ENCODE data around the gene GRK6. TPM values are rescaled to one million over a fixed set of nuclear protein-coding genes. Genes with fewer than 3 reads are reported as not detected.

The GRK6 gene
- total and polyA plus RNA-seq, 9 of the 15 experiments (the other 6 are each of a cell fraction or from before 2014, with no cell fraction given) = 0.63 to 122 (median 44.5) TPM

DNA sequence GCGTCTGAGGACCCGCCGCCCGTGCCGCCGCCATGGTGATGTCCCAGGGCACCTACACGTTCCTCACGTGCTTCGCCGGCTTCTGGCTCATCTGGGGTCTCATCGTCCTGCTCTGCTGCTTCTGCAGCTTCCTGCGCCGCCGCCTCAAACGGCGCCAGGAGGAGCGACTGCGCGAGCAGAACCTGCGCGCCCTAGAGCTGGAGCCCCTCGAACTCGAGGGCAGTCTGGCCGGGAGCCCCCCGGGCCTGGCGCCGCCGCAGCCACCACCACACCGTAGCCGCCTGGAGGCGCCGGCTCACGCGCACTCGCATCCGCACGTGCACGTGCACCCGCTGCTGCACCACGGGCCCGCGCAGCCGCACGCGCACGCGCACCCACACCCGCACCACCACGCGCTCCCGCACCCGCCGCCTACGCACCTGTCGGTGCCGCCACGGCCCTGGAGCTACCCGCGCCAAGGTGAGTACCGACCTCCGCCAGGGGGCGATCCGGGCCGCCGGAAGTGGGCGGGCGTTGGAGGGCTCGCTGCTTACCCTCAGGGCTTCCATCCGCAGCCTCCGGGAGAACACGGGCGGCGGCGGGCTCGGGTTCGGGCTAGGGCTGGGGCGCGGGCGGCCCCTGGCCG is 28.7 kb downstream of the GRK6 start (continued):
- TF ChIP-seq, protein P1, sequence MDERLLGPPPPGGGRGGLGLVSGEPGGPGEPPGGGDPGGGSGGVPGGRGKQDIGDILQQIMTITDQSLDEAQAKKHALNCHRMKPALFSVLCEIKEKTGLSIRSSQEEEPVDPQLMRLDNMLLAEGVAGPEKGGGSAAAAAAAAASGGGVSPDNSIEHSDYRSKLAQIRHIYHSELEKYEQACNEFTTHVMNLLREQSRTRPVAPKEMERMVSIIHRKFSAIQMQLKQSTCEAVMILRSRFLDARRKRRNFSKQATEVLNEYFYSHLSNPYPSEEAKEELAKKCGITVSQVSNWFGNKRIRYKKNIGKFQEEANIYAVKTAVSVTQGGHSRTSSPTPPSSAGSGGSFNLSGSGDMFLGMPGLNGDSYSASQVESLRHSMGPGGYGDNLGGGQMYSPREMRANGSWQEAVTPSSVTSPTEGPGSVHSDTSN (CRISPR knock-in tag; IDR thresholded peaks at IDR 0.05; ENCODE audit: low read depth) = no peak
- TF ChIP-seq, protein P1 (tag; conservative IDR thresholded peaks at IDR 0.05; ENCODE audit: low read depth) = no peak
- no peak for TF ChIP-seq ZC3H8 (IDR thresholded peaks at IDR 0.05)
- TF ChIP-seq, protein P2, sequence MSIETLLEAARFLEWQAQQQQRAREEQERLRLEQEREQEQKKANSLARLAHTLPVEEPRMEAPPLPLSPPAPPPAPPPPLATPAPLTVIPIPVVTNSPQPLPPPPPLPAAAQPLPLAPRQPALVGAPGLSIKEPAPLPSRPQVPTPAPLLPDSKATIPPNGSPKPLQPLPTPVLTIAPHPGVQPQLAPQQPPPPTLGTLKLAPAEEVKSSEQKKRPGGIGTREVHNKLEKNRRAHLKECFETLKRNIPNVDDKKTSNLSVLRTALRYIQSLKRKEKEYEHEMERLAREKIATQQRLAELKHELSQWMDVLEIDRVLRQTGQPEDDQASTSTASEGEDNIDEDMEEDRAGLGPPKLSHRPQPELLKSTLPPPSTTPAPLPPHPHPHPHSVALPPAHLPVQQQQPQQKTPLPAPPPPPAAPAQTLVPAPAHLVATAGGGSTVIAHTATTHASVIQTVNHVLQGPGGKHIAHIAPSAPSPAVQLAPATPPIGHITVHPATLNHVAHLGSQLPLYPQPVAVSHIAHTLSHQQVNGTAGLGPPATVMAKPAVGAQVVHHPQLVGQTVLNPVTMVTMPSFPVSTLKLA (conservative IDR thresholded peaks at IDR 0.05) = peak; percentile 83 to 94
- no peak for TF ChIP-seq FOXK2 (conservative IDR thresholded peaks at IDR 0.05 in 1 of 2, IDR thresholded peaks at IDR 0.05 in 1 of 2; ENCODE audit: low read depth in 2 of 2)
- TF ChIP-seq ZNF24 (IDR thresholded peaks at IDR 0.05) = 0 out of 2 replicates have a peak, but pooled peaks have one; percentile 26
- peak; percentile 70; the same call in 1 of the 2 replicates for TF ChIP-seq ZKSCAN1 (IDR thresholded peaks at IDR 0.05; ENCODE audit: low read depth, low read length)
- no peak for TF ChIP-seq RFX7 (CRISPR knock-in tag; IDR thresholded peaks at IDR 0.05)
- peak; percentile 93 for TF ChIP-seq BHLHE40 (IDR thresholded peaks at IDR 0.05; ENCODE audit: low read length)
- no peak for TF ChIP-seq POLR2AphosphoS2 (IDR thresholded peaks at IDR 0.05; ENCODE audit: low read length)
- TF ChIP-seq, protein P3, sequence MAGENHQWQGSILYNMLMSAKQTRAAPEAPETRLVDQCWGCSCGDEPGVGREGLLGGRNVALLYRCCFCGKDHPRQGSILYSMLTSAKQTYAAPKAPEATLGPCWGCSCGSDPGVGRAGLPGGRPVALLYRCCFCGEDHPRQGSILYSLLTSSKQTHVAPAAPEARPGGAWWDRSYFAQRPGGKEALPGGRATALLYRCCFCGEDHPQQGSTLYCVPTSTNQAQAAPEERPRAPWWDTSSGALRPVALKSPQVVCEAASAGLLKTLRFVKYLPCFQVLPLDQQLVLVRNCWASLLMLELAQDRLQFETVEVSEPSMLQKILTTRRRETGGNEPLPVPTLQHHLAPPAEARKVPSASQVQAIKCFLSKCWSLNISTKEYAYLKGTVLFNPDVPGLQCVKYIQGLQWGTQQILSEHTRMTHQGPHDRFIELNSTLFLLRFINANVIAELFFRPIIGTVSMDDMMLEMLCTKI (IDR thresholded peaks at IDR 0.05; ENCODE audit: partially characterized antibody) = no peak
- TF ChIP-seq, protein P4, sequence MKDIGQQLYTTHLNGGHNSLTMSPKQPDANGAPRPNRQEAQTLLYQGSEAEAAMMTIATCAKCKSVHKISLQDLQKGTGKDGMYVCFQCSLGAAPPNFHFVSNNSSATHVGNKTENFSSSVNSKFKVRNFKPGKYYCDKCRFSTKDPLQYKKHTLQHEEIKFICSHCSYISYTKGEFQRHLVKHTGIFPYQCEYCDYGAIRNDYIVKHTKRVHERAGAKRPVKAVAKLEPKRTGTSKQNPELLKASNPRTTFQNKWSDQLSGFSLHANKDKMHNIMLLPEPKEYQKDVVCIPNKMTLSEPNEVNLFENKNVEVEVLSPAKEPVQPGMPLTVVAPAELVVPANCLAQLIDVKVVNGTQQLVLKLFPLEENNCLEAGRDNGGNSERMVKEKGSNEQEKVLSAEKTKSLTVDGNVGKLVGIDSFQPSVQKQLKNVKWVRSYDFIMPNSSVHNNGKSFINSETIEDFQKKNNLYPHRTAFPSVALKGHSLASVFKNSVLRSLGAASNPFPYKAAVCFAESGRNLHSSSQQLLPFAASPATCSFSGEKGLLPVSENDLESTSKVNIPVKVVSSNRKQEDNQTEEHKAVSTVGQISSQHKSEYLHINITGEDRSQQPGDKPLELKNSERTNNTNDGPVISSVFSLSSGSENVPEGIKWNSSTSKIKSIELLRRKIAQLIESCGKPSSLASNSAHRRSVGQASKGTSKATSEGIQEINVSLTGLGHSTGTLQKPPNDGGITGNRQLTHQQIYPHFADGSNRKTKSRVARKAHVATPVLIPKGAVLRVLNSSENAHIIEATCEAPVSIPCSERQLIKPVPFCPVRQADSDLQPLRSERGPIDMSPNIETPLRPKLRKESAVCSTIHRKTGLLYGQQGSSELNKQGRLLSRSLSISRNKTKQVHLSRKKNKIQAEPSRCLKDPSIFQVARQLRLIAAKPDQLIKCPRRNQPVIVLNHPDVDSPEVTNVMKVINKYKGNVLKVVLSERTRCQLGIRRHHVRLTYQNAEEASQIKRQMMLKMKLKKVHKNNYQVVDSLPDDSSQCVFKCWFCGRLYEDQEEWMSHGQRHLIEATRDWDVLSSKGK (CRISPR knock-in tag; IDR thresholded peaks at IDR 0.05) = no peak
- no peak for TF ChIP-seq SMARCC2 (IDR thresholded peaks at IDR 0.05; ENCODE audit: low read depth)
- no peak for TF ChIP-seq HMG20A (CRISPR knock-in tag; conservative IDR thresholded peaks at IDR 0.05)
- peak; percentile 29 for TF ChIP-seq ATF7 (IDR thresholded peaks at IDR 0.05)
- TF ChIP-seq, protein P5, sequence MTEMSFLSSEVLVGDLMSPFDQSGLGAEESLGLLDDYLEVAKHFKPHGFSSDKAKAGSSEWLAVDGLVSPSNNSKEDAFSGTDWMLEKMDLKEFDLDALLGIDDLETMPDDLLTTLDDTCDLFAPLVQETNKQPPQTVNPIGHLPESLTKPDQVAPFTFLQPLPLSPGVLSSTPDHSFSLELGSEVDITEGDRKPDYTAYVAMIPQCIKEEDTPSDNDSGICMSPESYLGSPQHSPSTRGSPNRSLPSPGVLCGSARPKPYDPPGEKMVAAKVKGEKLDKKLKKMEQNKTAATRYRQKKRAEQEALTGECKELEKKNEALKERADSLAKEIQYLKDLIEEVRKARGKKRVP (CRISPR knock-in tag; IDR thresholded peaks at IDR 0.05) = no peak
- TF ChIP-seq SMAD3 (CRISPR knock-in tag; conservative IDR thresholded peaks at IDR 0.05) = no peak
- 0 out of 2 replicates have a peak, but pooled peaks have one; percentile 44 for TF ChIP-seq MED1 (CRISPR knock-in tag; IDR thresholded peaks at IDR 0.05; ENCODE audit: borderline replicate concordance)
- TF ChIP-seq RHOXF2B (CRISPR knock-in tag; conservative IDR thresholded peaks at IDR 0.05) = no peak

Measured in K562 (cell line).